Muscle layer of duodenum (tissue), 2 donors: Measurements from ENCODE around the gene RBFOX1.

Experiments
- H3K27ac ChIP-seq: one replicate; pipeline ENCODE4 v1.7.0; 2013; ENCODE audit warnings: mild to moderate bottlenecking, low read length
- H3K27me3 ChIP-seq: one replicate; pipeline ENCODE4 v1.7.0; 2013; ENCODE audit warnings: low read depth, mild to moderate bottlenecking, control low read depth, low read length
- H3K36me3 ChIP-seq, 2 donors: one replicate each; pipeline ENCODE4 v1.7.0; 2013; ENCODE audit warnings: low read length in 2 of 2, control low read depth in 1 of 2, mild to moderate bottlenecking in 1 of 2; ENCODE audit not compliant: insufficient read depth in 2 of 2, control insufficient read depth in 1 of 2
- H3K4me1 ChIP-seq, 2 donors: one replicate each; pipeline ENCODE4 v1.7.0; 2013; ENCODE audit warnings: low read length in 2 of 2, mild to moderate bottlenecking in 2 of 2, control low read depth in 1 of 2, moderate library complexity in 1 of 2; ENCODE audit not compliant: insufficient read depth in 2 of 2, control insufficient read depth in 1 of 2
- H3K4me3 ChIP-seq, 2 donors: one replicate each; pipeline ENCODE4 v1.7.0; 2013; ENCODE audit warnings: low read length in 2 of 2, low read depth in 1 of 2, mild to moderate bottlenecking in 1 of 2
- H3K9me3 ChIP-seq, 2 donors: one replicate each; pipeline ENCODE4 v1.7.0; 2013; ENCODE audit warnings: low read length in 2 of 2, control low read depth in 1 of 2, mild to moderate bottlenecking in 1 of 2; ENCODE audit not compliant: control insufficient read depth in 1 of 2
- donor health status: healthy.

The RBFOX1 gene

DNA sequence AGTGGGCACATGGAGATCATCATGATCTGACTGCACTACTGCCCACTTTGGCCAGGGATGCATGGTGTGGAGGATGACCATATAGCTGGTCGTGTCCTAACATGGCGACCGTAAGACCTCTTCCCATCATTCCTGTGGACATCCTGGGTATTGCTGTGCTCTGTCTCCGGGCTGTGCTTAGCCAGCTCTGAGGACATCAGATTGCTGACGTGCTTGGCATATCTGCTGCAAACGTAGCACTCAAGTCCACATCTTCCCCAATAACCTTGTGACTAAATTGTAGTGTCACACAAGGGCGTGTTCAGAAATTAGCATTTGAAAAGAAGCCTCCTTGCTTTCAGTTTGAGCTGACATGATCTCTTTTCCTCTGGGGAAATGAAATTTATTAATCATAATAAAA, 373.2 kb downstream of the RBFOX1 start:
- Histone ChIP-seq H3K36me3 (no peaks in the 10 kb centered on the region), H3K27ac (no peak overlapping the region), H3K9me3 (peaks cover 0 to 5% of the 10 kb centered on the region in 2 donors), H3K27me3 (no peaks in the 10 kb centered on the region), H3K4me3 (no peak overlapping the region), H3K4me1 (no peaks in the 10 kb centered on the region)

DNA sequence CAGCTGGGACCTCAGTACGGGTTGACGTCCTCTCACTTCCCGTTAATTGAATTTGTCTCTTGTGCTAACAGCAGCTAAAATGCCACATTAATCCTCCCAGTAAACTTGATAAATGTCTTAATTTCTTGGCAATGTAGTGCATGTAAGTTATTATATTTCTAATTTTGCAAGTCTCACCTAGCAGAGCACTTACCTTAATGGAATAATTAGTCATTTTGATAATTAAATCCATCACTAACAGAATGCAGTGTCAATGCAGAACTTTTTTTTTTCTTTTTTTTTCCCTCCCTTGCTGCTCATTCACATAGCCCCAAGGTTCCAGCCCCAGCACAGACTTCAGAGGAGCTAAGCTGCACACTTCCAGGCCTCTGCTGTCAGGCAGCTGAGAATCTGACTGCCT, 376.5 kb downstream of the RBFOX1 start:
- Histone ChIP-seq H3K27ac (no peak overlapping the region), H3K36me3 (no peaks in the 10 kb centered on the region), H3K9me3 (peaks cover 0 to 5% of the 10 kb centered on the region in 2 donors), H3K27me3 (no peaks in the 10 kb centered on the region), H3K4me3 (no peak overlapping the region), H3K4me1 (no peaks in the 10 kb centered on the region)

DNA sequence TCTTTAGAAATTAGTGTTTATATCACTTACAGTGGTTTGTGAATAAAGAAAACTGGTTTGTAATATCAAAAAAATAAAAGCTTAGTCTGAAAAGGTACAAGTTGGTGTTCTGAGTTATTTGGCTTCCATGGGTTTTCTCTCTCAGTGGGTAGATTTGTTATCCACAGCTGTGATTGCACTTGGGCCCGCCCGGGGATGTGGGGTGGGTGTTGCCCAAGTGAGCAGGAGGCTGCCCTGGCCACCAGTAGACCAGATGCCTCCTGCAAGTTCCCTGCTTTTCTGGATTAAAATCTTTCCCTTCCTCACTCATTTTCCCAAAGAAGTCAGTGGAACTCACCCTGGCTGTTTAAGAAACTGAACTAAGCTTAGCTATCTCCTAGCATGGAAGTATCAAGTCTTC, 380.6 kb downstream of the RBFOX1 start:
- Histone ChIP-seq H3K36me3 (no peaks in the 10 kb centered on the region), H3K9me3 (peaks cover 0 to 5% of the 10 kb centered on the region in 2 donors), H3K27me3 (no peaks in the 10 kb centered on the region), H3K27ac (no peak overlapping the region), H3K4me3 (no peak overlapping the region), H3K4me1 (no peaks in the 10 kb centered on the region)

DNA sequence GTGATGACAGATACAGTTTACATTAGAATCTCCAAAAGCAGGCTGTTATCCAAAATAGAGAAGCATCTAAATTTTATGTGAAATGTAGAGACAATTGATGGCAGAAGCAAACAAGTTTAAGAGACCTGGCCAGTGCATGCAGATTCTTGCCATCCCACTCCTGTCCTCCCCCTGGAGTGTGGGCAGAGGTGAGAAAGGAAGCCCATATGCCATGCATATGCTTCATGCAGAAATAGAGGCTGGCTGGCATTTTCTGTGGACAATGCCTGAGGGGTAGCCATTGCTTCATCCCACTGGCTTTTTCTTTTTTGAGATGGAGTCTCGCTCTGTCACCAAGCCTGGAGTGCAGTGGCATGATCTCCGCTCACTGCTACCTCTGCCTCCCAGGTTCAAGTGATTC, 382.1 kb downstream of the RBFOX1 start:
- H3K4me3 ChIP-seq: no peak overlapping the region
- H3K27me3 ChIP-seq: no peaks in the 10 kb centered on the region
- H3K27ac ChIP-seq: no peak overlapping the region
- H3K9me3 ChIP-seq: no peaks in the 10 kb centered on the region
- H3K36me3 ChIP-seq: no peaks in the 10 kb centered on the region
- H3K4me1 ChIP-seq: no peaks in the 10 kb centered on the region

DNA sequence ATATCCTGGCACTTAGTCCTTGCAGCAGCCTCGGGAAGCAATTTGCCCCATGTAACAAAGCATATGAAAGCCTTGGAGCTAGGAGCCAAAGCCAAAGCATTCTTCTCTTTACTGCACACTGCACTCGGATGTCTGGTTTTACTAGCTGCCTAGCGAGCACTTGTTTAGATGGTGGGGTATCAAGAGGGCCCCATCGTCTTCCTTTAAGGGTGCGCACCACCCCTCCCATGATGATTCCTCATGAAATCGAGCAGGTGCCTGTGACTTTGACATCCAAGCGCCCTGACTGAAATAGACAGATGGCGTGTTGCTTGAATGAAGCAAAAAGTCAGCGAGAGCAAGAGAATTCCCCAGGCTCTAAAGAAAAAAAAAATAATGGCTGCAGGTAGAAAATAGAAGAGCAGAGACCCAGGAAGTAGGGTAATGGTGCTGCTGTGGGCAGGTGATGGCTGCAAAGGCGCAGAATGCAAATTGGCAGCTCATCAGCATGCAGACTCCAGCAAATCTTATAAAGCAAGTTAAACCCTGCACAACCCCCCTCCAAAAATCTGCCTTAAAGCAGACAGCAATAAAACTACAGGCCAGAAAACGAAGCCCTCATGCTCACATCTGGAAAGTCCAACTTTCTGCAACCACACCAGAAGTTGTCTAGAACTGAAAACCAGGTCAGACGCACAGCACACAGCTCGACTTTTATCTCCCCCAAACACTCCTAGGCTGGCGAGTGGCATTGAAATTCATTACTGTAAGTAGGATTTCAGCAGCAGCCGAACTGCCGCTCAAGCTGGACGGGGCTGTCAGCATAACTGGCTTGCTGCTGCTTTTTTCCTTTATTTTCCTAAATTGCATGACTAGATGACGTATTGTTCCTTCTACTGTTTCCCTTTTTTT, 384.3 kb downstream of the RBFOX1 start:
- Histone ChIP-seq H3K27me3 (no peaks in the 10 kb centered on the region), H3K27ac (no peak overlapping the region), H3K4me3 (no peak overlapping the region), H3K4me1 (no peaks in the 10 kb centered on the region), H3K36me3 (no peaks in the 10 kb centered on the region), H3K9me3 (no peaks in the 10 kb centered on the region)

DNA sequence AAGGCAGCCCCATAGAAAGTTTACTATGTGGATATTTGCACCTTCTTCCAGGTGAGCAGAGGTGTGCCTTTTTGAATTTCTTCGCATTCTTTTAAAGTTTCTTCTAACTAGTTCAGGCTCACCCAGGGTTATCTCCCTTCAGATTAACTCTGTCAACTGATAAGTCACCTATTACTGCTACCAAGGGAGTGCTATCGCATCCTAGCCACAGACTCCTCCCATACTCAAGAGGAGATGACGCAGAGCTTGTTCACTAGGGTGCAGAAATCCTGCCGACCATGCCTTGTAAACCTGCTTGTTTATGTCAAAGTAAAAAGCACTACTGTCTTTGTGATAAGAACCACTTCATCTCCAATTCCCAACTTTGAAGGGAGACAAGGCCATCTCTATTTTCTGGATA, 390.1 kb downstream of the RBFOX1 start:
- Histone ChIP-seq H3K4me3 (no peak overlapping the region), H3K27ac (no peak overlapping the region), H3K9me3 (peaks cover 0 to 3% of the 10 kb centered on the region in 2 donors), H3K36me3 (no peaks in the 10 kb centered on the region), H3K4me1 (no peaks in the 10 kb centered on the region), H3K27me3 (no peaks in the 10 kb centered on the region)

DNA sequence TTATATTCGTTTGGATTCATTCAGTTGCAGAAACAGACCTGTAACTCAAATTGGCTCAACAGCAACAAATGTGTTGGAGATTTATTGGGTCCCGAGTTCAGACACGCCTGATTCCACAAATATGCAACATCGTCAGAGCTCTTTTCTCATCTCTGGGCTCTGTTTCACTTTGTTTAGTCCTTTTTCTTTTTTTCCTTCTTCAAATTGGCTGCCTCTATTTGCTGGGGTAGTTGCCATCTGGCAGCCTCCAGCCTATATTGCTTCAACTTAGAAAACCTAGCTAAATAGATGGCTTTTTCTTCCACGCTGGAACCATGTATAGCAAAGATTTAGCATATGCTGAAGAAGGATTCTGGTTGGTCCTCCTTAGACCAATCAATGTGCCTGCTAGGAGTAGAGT, 398.5 kb downstream of the RBFOX1 start:
- H3K9me3 ChIP-seq: no peaks in the 10 kb centered on the region
- H3K36me3 ChIP-seq: no peaks in the 10 kb centered on the region
- no peaks in the 10 kb centered on the region for H3K4me1 ChIP-seq
- H3K27me3 ChIP-seq: no peaks in the 10 kb centered on the region
- H3K4me3 ChIP-seq: no peak overlapping the region
- H3K27ac ChIP-seq: no peak overlapping the region

DNA sequence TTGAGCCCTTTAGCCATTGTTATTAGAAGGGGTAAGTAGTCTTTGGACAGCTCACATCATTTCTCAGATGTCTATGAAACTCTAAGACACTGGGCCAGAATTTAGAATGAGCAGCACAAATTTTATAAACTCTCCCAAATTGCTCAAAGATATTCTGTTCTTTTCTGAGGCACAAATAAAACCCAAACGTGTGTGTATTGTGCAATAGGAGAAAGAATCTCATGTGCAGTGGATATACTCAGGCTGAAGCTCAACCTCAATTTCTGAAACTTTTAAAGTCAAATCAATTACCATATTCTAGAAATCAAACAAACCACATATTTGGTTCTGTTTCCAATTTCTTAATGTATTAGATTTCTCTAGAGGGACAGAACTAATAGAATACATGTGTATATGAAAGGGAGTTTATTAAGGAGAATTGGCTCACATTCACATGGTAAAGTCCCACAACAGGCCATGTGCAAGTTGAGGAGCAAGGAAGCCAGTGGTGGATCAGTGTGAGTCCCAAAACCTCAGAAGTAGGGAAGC, 403.6 kb downstream of the RBFOX1 start:
- no peak overlapping the region for H3K27ac ChIP-seq
- no peak overlapping the region for H3K4me3 ChIP-seq
- no peaks in the 10 kb centered on the region for H3K27me3 ChIP-seq
- no peaks in the 10 kb centered on the region for H3K36me3 ChIP-seq
- no peaks in the 10 kb centered on the region for H3K4me1 ChIP-seq
- H3K9me3 ChIP-seq: no peaks in the 10 kb centered on the region

DNA sequence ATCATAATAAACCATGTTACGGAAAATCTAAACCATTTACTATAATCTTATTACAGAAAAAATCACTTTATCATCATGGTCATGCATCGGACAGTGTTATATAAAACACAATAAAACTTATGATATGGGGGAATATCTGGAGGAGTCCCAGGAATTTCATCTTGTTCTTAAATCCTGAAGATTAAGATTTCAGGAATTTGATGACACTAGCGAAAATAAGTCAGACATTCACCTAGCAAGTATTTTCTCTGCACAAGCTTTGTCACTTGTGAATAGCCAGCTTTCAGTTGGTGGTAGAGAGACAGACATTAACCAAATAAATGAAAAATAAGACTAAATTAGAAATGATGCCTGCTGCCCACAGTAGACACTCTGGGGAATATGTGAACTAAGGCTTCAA, 410.0 kb downstream of the RBFOX1 start:
- no peaks in the 10 kb centered on the region for H3K9me3 ChIP-seq
- no peaks in the 10 kb centered on the region for H3K27me3 ChIP-seq
- no peak overlapping the region for H3K27ac ChIP-seq
- no peaks in the 10 kb centered on the region for H3K4me1 ChIP-seq
- H3K36me3 ChIP-seq: no peaks in the 10 kb centered on the region
- H3K4me3 ChIP-seq: no peak overlapping the region

DNA sequence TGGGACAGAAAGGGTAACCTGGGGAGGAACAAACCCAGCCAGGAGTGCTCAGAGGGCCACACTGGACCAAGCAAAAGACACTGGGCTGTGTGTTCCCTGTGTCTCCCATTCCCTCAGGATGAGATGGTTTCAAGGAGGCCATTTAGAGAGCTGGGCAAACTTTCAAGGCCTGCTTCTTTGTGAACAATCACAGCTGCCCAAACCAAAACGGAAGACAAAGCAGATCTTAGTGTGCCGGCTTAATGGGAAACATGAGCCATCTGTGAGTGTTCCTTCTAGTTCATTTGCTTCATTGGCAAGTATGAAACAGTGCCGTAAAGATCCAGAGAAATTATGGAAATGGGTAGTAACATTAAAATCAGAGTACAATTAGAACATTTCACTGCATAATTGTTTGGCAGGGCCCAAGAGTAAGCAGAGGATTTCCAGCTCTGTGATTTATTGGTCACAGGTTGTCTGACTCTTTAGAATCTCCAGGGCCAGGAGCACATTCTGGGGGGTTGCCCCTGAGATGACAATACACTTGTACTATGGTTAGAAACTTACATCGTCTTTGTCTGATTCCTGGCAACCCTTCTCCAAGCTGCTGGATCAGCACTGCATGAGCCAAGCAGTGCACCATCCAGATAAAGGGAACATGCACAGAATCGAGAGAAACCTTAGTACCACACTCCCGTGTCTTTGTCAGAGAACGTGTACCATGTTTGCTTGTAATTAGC, 412.1 kb downstream of the RBFOX1 start:
- Histone ChIP-seq H3K36me3 (no peaks in the 10 kb centered on the region), H3K27ac (no peak overlapping the region), H3K27me3 (no peaks in the 10 kb centered on the region), H3K9me3 (no peaks in the 10 kb centered on the region), H3K4me1 (no peaks in the 10 kb centered on the region), H3K4me3 (no peak overlapping the region)

DNA sequence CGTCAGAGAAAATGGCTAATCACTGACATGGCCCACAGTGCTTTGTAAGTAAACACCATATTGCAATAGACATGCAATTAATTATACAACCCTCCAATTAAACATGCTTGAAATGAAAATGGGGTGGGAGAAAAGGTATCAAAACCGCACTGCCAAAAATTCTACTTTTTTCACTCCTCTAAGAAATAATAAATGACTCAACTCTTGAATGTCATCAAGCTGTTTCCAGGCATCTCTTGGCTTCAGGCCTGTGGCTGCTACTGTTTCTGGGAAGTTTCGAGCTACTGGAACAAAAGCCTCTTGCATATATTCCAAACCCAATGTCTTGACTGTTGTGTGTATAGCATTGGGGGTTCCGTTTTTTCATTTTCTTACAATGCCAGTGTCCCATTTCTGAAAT, 412.6 kb downstream of the RBFOX1 start:
- Histone ChIP-seq H3K4me1 (no peaks in the 10 kb centered on the region), H3K4me3 (no peak overlapping the region), H3K36me3 (no peaks in the 10 kb centered on the region), H3K27me3 (no peaks in the 10 kb centered on the region), H3K9me3 (no peaks in the 10 kb centered on the region), H3K27ac (no peak overlapping the region)
